ENCODE results near the gene SPNS2.

The SPNS2 gene

GRCh38 chr17:4551796-4552525 lies 53.3 kb downstream of the SPNS2 start:
- DNase-seq, result no peak

- no peak for DNase-seq
These were observed 55.0 kb downstream of the SPNS2 start for GRCh38 chr17:4553669-4554068.

GRCh38 chr17:4554441-4554996 lies 55.8 kb downstream of the SPNS2 start:
- no peak for DNase-seq

GRCh38 chr17:4554997-4555799 lies 56.5 kb downstream of the SPNS2 start, which contains the start of gene MYBBP1A:
Gene MYBBP1A (minus strand): TSS chr17:4555384. CDS start chr17:4555324, 60 bp downstream.
- peak; percentile 96 to 98 for DNase-seq

- DNase-seq, result no peak
These were observed 57.4 kb downstream of the SPNS2 start for GRCh38 chr17:4555873-4556759.

- DNase-seq, result no peak
These were observed 58.3 kb downstream of the SPNS2 start for GRCh38 chr17:4556996-4557395.

- DNase-seq, result no peak
These were observed 59.1 kb downstream of the SPNS2 start for GRCh38 chr17:4557626-4558346.

- DNase-seq, result no peak
These were observed 59.8 kb downstream of the SPNS2 start for GRCh38 chr17:4558347-4558971.

- no peak for DNase-seq
These were observed 60.6 kb downstream of the SPNS2 start for GRCh38 chr17:4559139-4559791.

- DNase-seq, result no peak
These were observed 61.3 kb downstream of the SPNS2 start for GRCh38 chr17:4559966-4560365.

- DNase-seq, result no peak
These were observed 61.7 kb downstream of the SPNS2 start, which contains the start of gene GGT6 for GRCh38 chr17:4560421-4560820. Gene GGT6 (minus strand): TSS chr17:4560577. CDS start chr17:4560521, 56 bp downstream.

GRCh38 chr17:4560837-4561256 lies 62.2 kb downstream of the SPNS2 start:
- no peak for DNase-seq

- DNase-seq, result no peak
These were observed 63.6 kb downstream of the SPNS2 start for GRCh38 chr17:4562015-4562969.

GRCh38 chr17:4565209-4566141 lies 66.8 kb downstream of the SPNS2 start:
- peak; percentile 64 to 68 for DNase-seq

- DNase-seq, result peak; percentile 72
These were observed 68.1 kb downstream of the SPNS2 start for GRCh38 chr17:4566785-4567184.

- no peak for DNase-seq
These were observed 70.9 kb downstream of the SPNS2 start for GRCh38 chr17:4569591-4569990.

GRCh38 chr17:4572131-4572530 lies 73.5 kb downstream of the SPNS2 start:
- DNase-seq, result no peak

GRCh38 chr17:4573115-4573514 lies 74.4 kb downstream of the SPNS2 start:
- DNase-seq, result no peak

Measured in activated T-cell treated with anti-CD3 and anti-CD28 coated beads, Interleukin-2, amount 50 U/mL, for 48 hours (primary cell).